HepG2 (cell line): ENCODE measurements around the gene TRIM9. TPM values are rescaled to one million over a fixed set of nuclear protein-coding genes. Genes with fewer than 3 reads are reported as not detected.
A peak's percentile ranks its signal among the peaks of the same experiment; 100 is the strongest.

Source experiments
- BRCA1 ChIP-seq: sonication (generic); formaldehyde crosslinking; IDR thresholded peaks from 2 replicates; pipeline ENCODE4 v1.4.0; 2020; ENCODE audit warnings: missing genetic modification reagents
- EHMT2 ChIP-seq: fragments of 200-600 bp; sonication (generic); IDR thresholded peaks from 2 replicates; pipeline ENCODE4 v1.7.0; 2017; ENCODE audit warnings: antibody characterized with exemption, low read depth, low read length, borderline replicate concordance
- ETV5 ChIP-seq: IDR thresholded peaks from 2 replicates; pipeline ENCODE4 v1.6.1; 2018; ENCODE audit warnings: missing biosample characterization, missing genetic modification reagents, inconsistent platforms, borderline replicate concordance
- FOXA1 ChIP-seq, 2 experiments: fragments of 450-650 bp in 1 of 2; sonication (generic) in 1 of 2; formaldehyde crosslinking in 1 of 2; IDR thresholded peaks; 2 replicates each; pipeline versions ENCODE4 v1.4.0 to v1.6.1; 2016 to 2020; ENCODE audit warnings: missing genetic modification reagents in 1 of 2
- FOXJ3 ChIP-seq: sonication (generic); formaldehyde crosslinking; IDR thresholded peaks from 2 replicates; pipeline ENCODE4 v1.4.0; 2020; ENCODE audit warnings: missing genetic modification reagents, mild to moderate bottlenecking, borderline replicate concordance
- KDM1A ChIP-seq: IDR thresholded peaks from 2 replicates; pipeline ENCODE4 v1.6.1; 2016; ENCODE audit warnings: missing compliant biosample characterization
- MBNL3 ChIP-seq: fragments of 250-450 bp; sonication (Bioruptor Pico); conservative IDR thresholded peaks from 2 replicates; pipeline ENCODE4 v1.8.0; 2022; ENCODE audit warnings: mild to moderate bottlenecking, inconsistent platforms
- MIER2 ChIP-seq: IDR thresholded peaks from 2 replicates; pipeline ENCODE4 v1.6.1; 2016; ENCODE audit warnings: missing biosample characterization, missing genetic modification reagents
- MYPOP ChIP-seq: sonication (generic); formaldehyde crosslinking; IDR thresholded peaks from 2 replicates; pipeline ENCODE4 v1.8.1; 2023; ENCODE audit warnings: mild to moderate bottlenecking, moderate library complexity, missing genetic modification reagents
- MZF1 ChIP-seq: sonication (generic); formaldehyde crosslinking; IDR thresholded peaks from 2 replicates; pipeline ENCODE4 v1.8.1; 2023; ENCODE audit warnings: mild to moderate bottlenecking, missing genetic modification reagents, borderline replicate concordance
- NFIB ChIP-seq: sonication (generic); formaldehyde crosslinking; IDR thresholded peaks from 2 replicates; pipeline ENCODE4 v1.9.0; 2021; ENCODE audit warnings: missing genetic modification reagents, mild to moderate bottlenecking, borderline replicate concordance
- RFX5 ChIP-seq: IDR thresholded peaks from 2 replicates; pipeline ENCODE4 v1.6.1; 2011; ENCODE audit warnings: low read depth, low read length, improper control_type of control experiment
- SRSF1 ChIP-seq: fragments of 200-400 bp; formaldehyde crosslinking; optimal IDR thresholded peaks from 2 replicates; pipeline ENCODE3; 2017; ENCODE audit warnings: mild to moderate bottlenecking, low read depth, low read length, moderate library complexity
- TBX3 ChIP-seq: fragments of 450-650 bp; IDR thresholded peaks from 2 replicates; pipeline ENCODE4 v1.6.1; 2017; ENCODE audit warnings: antibody characterized with exemption, mild to moderate bottlenecking, inconsistent platforms, borderline replicate concordance
- UBTF ChIP-seq: sonication (generic); formaldehyde crosslinking; IDR thresholded peaks from 2 replicates; pipeline ENCODE4 v1.4.0; 2020; ENCODE audit warnings: mild to moderate bottlenecking, missing genetic modification reagents
- ZC3H4 ChIP-seq: sonication (generic); formaldehyde crosslinking; IDR thresholded peaks from 2 replicates; pipeline ENCODE4 v1.4.0; 2020; ENCODE audit warnings: missing genetic modification reagents, borderline replicate concordance
- ZNF124 ChIP-seq: sonication (generic); formaldehyde crosslinking; IDR thresholded peaks from 2 replicates; pipeline ENCODE4 v1.4.0; 2020; ENCODE audit warnings: missing genetic modification reagents
- ZNF350 ChIP-seq: sonication (generic); formaldehyde crosslinking; IDR thresholded peaks from 2 replicates; pipeline ENCODE4 v1.4.0; 2020; ENCODE audit warnings: mild to moderate bottlenecking, low read depth, missing genetic modification reagents, borderline replicate concordance
- ZNF513 ChIP-seq: sonication (generic); formaldehyde crosslinking; conservative IDR thresholded peaks from 2 replicates; pipeline ENCODE4 v1.5.0; 2020; ENCODE audit warnings: missing genetic modification reagents
- ZNF570 ChIP-seq: sonication (generic); formaldehyde crosslinking; IDR thresholded peaks from 2 replicates; pipeline ENCODE4 v1.4.0; 2020; ENCODE audit warnings: mild to moderate bottlenecking, missing genetic modification reagents, borderline replicate concordance
- ZNF616 ChIP-seq: sonication (generic); formaldehyde crosslinking; IDR thresholded peaks from 2 replicates; pipeline ENCODE4 v1.5.0; 2020; ENCODE audit warnings: low read depth, mild to moderate bottlenecking, missing genetic modification reagents
- ZNF672 ChIP-seq: sonication (generic); formaldehyde crosslinking; IDR thresholded peaks from 2 replicates; pipeline ENCODE4 v1.8.1; 2022; ENCODE audit warnings: missing genetic modification reagents
- ZNF724P ChIP-seq: sonication (generic); formaldehyde crosslinking; IDR thresholded peaks from 2 replicates; pipeline ENCODE4 v1.8.0; 2022; ENCODE audit warnings: missing genetic modification reagents, borderline replicate concordance
- ZNF781 ChIP-seq: sonication (generic); formaldehyde crosslinking; IDR thresholded peaks from 2 replicates; pipeline ENCODE4 v1.5.1; 2020; ENCODE audit warnings: borderline replicate concordance, mild to moderate bottlenecking, missing genetic modification reagents; ENCODE audit errors: not compliant biosample characterization
- polyA plus RNA-seq, 8 experiments: library from polyadenylated mRNA; depleted of rRNA in 3 of 8; stranded (reverse) in 7 of 8; unstranded in 1 of 8; fragments of >200 nt; fragmentation: Illumina TruSeq in 4 of 8; extraction: Trizol in 4 of 8; gene quantifications; 2 replicates each; pipeline versions ENCODE4 v1.2.1 to v1.2.3, GENCODE V29; 2011 to 2016; ENCODE audit warnings: low read depth in 4 of 8, missing spikeins in 1 of 8, mixed read lengths in 1 of 8; ENCODE audit not compliant: insufficient read depth in 1 of 8
- total RNA-seq, 5 experiments: library from RNA; depleted of rRNA; stranded (reverse); fragments of >200 nt; fragmentation: Illumina TruSeq; extraction: Trizol; gene quantifications; 2 replicates each; pipeline ENCODE4 v1.2.3, GENCODE V29; 2016; ENCODE audit warnings: low read depth in 1 of 5
- TF ChIP-seq, protein P1 (sequence below): sonication (generic); formaldehyde crosslinking; IDR thresholded peaks from 2 replicates; pipeline ENCODE4 v1.8.0; 2022; ENCODE audit warnings: mild to moderate bottlenecking, missing genetic modification reagents, borderline replicate concordance

TRIM9 gene
- total and polyA plus RNA-seq, 2 of the 13 experiments (the other 11 are each of a cell fraction or from before 2014, with no cell fraction given), result 0.04 to 0.07 TPM

DNA sequence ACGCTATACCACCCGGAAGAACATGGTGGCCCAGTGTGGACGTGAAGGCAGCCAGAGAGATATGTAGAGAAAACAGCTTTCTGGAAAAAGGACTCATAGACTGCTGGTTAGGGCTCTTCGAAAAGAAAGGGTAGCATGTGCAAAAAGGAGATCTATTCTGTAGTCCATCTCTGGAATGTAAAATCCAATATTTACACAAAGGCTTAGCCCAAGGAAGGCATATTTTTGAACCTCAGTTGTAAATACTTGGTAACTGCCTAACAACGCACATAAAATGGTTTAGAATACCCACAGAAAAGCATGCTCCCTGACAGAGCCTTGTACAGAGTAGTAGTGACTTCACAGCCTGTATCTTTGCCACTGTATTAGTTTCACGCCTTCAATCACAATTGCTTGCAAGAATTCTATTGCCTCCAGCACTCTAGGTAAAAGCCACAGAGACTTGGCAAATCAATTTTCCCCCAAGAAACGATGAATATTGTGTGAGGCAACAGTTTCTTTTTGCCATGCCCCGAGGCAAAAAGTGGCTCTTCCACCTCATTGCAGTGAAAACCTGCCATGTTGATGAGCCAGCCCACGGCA lies 59.2 kb downstream of the TRIM9 start (continued):
- TF ChIP-seq MYPOP (CRISPR knock-in tag) (no peak), ZNF350 (CRISPR knock-in tag) (no peak), MBNL3 (CRISPR knock-in tag) (no peak), MIER2 (CRISPR knock-in tag) (no peak), KDM1A (no peak), NFIB (CRISPR knock-in tag) (no peak), UBTF (CRISPR knock-in tag) (no peak), ZNF781 (CRISPR knock-in tag) (no peak), ZNF570 (CRISPR knock-in tag) (no peak), TBX3 (no peak), BRCA1 (CRISPR knock-in tag) (no peak), SRSF1 (no peak), ZNF724P (no peak), ZNF672 (no peak), RFX5 (no peak), ZNF124 (CRISPR knock-in tag) (no peak), MZF1 (CRISPR knock-in tag) (no peak), ZNF616 (CRISPR knock-in tag) (no peak), EHMT2 (no peak), FOXA1 (IDR thresholded peaks at IDR 0.05) (no peak), FOXA1 (CRISPR knock-in tag; IDR thresholded peaks at IDR 0.05) (peak; percentile 88), ZNF513 (no peak), FOXJ3 (CRISPR knock-in tag) (peak; percentile 42; the same call in 1 of the 2 replicates), ETV5 (no peak), ZC3H4 (CRISPR knock-in tag) (no peak)
- TF ChIP-seq, protein P1, sequence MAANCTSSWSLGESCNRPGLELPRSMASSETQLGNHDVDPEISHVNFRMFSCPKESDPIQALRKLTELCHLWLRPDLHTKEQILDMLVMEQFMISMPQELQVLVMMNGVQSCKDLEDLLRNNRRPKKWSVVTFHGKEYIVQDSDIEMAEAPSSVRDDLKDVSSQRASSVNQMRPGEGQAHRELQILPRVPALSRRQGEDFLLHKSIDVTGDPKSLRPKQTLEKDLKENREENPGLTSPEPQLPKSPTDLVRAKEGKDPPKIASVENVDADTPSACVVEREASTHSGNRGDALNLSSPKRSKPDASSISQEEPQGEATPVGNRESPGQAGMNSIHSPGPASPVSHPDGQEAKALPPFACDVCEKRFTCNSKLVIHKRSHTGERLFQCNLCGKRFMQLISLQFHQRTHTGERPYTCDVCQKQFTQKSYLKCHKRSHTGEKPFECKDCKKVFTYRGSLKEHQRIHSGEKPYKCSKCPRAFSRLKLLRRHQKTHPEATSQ (CRISPR knock-in tag), result no peak
